DMS79 (cell line): ENCODE results near the gene VPS41.

Source experiments
- DNase-seq: peaks from one replicate; lab custom pipeline; 2025; lab: John Stamatoyannopoulos, UW

VPS41 gene

GRCh38 chr7:38728145-38728544, 180.8 kb downstream of the VPS41 start:
- no peak for DNase-seq

DNA sequence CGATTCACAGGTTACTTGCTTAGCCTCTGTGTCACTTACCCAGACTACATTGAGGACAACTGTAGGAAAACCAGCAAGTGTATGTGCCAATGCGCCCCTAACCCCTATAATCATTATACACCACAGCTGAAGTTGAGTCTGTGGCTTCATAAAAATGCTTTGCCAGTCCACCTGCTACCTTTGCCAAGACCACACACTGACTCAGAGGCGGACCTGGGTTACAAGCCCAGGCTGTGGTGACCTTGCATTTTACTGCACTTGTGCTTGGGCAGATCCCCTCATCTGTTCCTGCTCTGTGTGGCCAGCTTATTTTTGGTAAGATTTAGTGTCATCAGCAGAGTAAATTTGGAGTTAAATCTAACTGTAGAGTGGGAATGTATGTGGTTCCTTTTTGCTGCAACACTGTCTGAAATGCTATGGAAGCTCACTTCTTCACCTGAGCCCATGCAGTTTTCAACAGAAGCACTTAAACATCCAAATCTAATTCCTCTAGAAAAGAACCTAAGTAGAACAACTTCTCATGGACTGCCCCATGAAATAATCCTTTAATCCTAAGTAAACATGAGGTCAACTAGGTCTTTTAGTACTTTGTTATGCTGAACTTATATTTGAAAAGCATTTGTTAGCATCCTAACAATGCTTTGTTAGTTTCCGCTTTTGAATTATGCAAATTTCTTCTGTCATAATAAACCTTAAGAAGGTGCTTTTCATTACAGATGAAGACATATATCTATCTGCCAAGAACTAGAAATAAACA, 181.6 kb downstream of the VPS41 start:
- no peak for DNase-seq

GRCh38 chr7:38723327-38723726, 185.7 kb downstream of the VPS41 start:
- no peak for DNase-seq

DNA sequence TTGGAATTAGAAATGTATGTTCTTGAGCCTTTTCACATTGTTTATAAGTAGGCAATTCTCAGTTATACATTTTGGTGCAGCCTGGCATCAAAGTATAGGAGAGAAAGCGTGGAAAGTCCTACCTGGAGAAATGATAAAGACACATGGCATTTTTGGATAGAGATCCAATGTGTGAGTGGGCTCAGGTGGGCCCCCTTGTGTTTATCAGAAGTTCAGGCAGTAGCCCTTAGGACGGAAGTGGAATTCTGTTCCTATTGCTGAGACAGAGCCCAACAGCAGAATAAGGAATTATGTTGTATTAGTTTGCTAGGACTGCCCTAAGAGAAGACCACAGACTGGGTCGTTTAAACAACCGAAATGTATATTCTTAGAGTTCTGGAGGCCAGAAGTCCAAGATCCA, 192.6 kb downstream of the VPS41 start:
- DNase-seq: no peak

GRCh38 chr7:38709123-38709522, 199.9 kb downstream of the VPS41 start:
- DNase-seq: no peak

- DNase-seq: no peak
Observed at GRCh38 chr7:38704751-38705150, 204.2 kb downstream of the VPS41 start.

DNA sequence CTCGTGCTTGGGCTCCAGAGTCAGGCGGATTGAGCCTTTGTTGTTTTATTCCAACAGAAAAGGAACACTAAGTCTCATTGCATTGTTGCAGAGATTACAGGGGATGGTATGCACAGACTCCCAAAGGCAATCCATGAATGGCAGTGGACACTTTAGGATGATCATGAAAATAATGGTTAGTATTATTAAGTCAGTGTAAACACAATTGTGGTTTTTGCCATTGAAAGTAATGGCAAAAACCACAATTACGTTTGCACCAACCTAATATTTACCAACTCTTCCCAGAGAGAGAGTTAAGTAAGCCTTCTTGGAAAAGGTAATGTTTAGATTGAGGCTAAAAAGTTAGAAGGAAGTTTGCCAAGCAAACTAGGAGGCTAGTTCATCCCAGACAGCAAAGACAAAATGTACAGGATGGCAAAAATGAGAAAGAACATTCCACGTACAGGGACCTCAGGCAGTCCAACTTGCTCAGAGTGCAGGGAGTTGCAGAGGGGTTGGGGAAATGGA, 204.9 kb downstream of the VPS41 start:
- DNase-seq: no peak

- DNase-seq: no peak
Observed at GRCh38 chr7:38703093-38703492, 205.9 kb downstream of the VPS41 start.

DNA sequence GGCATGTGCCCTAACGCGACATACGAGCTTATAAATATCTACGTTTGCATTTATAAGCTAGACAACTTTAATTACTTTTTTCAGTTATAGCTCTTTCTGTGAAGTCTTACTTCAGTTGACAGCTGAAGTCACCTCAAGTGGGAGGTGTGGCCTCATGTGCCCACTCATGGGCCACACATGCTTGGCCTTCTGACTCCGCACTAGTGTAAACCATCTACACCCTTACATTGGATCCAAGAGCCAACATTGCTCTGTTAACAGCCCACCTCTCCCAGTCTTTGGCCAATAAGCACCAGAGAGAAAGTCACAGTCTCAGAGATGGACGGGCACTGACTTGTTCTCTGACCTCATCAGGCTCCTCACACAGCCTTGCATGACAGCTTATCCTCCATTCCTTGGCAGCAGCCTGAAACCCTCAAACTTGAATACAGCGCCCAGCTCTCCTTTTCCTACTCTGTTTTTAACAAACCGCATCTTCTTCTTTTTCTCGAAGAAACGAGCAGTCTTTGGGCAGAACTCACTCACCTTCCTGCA, 206.9 kb downstream of the VPS41 start:
- no peak for DNase-seq

DNA sequence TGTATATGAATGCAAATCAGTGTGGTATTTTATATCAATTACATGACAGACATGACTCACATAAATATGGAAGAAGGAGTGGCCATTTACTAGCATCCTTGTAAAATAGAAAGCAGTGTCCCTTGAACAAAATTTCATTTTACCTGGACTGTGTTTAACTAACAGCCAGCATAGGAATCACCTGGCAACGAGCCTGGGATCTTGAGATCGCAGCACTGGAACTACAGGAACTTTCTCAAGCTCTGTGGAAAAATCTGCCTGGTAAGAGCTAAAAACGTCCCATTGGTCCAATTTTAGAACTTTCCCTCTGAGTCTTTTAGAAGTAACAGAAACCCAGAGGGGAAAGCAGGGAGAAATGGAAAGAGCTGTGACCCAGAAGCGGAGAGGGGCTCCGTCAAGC, 208.9 kb downstream of the VPS41 start:
- no peak for DNase-seq

- no peak for DNase-seq
Observed at GRCh38 chr7:38699471-38699870, 209.5 kb downstream of the VPS41 start.

GRCh38 chr7:38694326-38694725, 214.7 kb downstream of the VPS41 start:
- no peak for DNase-seq

DNA sequence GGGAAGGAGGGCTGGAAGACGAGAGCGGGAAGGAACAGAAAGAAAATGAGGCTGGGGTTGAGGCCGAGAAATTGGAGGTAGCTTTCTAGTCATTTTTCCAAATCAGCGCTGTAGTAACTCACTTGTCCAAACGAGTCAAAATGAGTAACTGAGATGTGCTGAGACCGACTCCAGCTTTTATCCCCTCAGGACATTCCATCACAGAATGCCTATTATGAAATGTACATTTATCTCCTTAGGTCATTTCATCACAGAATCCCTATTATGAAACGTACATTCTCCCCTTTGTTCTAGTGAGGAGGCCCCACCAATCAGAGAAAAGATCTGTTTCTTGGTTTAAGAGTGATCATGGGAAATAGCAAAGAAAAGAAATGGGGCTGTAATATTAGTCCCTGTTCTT, 222.1 kb downstream of the VPS41 start:
- DNase-seq: no peak

GRCh38 chr7:38685851-38686250, 223.1 kb downstream of the VPS41 start:
- DNase-seq: no peak

GRCh38 chr7:38682606-38683005, 226.4 kb downstream of the VPS41 start:
- DNase-seq: no peak

GRCh38 chr7:38681882-38682281, 227.1 kb downstream of the VPS41 start:
- DNase-seq: peak; percentile 33

DNA sequence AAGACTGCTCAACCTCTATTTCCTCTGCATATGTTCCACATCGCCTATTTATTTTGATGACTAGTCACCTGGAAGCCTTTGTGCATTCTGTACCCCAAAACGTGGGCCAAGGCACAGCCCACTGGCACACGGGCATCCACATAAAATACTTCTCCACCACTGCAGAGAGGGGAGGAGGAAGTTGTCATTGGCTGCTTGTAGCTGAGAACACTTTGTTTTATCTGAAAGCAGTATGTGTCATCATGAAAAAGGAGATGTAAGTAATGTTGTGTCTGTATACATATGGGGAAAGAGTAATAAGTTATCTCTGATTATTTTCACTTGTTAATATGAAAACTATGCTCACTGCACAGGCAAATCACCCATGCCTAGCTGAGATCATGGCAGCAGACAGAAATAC, 229.6 kb downstream of the VPS41 start:
- DNase-seq: no peak

DNA sequence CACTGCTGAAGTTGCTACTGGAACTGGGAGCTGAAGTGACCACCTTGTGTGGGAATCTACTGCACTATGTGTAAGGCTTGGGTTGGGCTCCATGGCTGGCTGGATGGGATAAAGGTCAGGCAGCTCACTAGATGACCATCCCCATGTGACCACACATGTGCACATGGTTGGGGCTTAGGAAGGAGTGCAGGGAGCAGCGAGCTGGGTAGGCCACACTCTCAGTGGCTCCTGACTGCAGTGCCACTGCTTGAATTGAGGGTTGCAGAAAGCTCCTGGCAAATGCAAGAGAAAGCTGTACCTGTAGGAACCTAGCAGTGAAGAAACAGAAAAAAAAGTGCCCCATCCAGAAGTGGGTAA, 230.3 kb downstream of the VPS41 start:
- no peak for DNase-seq

DNA sequence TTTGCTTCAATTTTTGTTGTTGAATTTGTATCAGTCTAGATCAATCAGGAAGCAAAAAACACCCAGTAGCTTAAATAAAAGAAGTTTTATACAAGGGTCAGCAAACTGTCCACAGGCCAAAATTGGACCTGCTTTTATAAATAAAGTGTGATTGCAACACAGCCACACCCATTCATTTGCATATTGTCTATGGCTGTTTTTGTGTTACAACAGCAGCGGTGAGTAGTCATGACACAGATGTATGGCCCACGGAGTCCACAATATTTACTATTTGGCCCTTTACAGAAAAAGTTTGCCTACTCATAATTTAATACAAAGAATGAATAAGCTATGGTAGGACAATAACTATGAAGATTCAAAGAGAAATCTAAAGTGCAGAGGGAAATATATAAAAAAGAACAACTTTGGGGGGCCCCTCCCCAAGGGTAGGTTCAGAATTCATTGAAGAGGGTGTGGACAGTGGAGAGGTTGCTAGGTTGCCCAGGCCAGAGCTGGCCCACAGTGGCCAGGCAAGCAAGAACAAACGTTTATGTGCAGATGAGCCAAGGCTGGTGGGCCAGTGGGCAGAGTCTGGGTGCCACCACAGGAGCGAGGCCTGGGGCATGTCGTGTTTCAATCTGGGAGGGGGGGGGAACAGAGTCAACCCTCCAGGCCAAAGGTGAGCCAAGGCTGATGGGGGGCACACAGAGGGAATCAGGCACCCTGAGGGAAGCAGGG, 230.9 kb downstream of the VPS41 start:
- no peak for DNase-seq

GRCh38 chr7:38675494-38676106, 233.4 kb downstream of the VPS41 start:
- DNase-seq: peak; percentile 51

DNA sequence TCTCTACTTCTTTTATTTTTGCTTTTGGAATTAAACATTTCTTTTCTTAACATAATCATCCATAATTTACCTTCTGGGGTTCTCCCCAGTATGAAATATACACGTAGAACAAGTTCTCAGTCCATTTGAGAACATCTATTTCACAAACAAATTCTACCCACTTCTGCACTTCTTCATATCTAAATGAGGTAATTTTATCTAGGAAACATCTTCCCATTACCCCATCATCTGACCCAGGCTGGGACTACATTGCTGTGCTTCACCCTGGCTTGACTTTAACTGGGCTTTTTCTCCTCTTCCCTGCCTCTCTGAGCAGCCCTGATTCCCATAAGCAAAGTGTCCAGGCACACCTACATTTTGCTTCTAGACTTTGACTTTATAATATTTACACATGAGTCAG, 234.5 kb downstream of the VPS41 start:
- no peak for DNase-seq

GRCh38 chr7:38673795-38674194, 235.2 kb downstream of the VPS41 start:
- no peak for DNase-seq
